Peyer's patch (tissue), 4 donors: ENCODE results near the gene PIK3R3.

Experiments
- POLR2A ChIP-seq, 2 donors: fragments of 450-650 bp; IDR thresholded peaks; one replicate each; pipeline ENCODE4 v1.5.1; 2017; ENCODE audit warnings: antibody characterized with exemption in 2 of 2, mild to moderate bottlenecking in 2 of 2, moderate library complexity in 2 of 2
- TF ChIP-seq, protein P1 (sequence below), 6 experiments: fragments of 450-650 bp in 4 of 6; fragments of 200-600 bp in 2 of 6; sonication (generic) in 1 of 6; IDR thresholded peaks; one replicate each; pipeline ENCODE4 v1.5.1; 2017 to 2019; ENCODE audit warnings: antibody characterized with exemption in 6 of 6, mild to moderate bottlenecking in 3 of 6, moderate library complexity in 1 of 6

DNA sequence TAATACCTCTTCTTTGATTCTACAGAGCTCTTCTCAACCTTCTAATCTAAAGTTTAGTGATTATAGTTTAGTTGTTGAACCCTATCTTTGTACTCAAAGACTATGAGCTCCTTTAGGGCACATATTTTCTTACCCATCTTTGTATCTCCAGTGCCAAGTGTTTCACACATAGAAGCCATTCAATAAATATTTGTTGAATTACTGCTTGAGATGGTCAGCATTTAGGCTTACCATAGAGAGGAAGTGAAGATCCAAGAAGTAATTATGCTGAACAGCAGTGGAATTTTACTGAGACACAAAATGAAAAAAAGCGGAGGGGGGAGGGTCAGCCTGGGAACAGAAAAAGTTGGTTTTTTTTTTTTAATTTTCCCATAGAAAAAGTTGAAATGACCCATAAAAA, 21.9 kb downstream of the PIK3R3 start:
- TF ChIP-seq, protein P1, sequence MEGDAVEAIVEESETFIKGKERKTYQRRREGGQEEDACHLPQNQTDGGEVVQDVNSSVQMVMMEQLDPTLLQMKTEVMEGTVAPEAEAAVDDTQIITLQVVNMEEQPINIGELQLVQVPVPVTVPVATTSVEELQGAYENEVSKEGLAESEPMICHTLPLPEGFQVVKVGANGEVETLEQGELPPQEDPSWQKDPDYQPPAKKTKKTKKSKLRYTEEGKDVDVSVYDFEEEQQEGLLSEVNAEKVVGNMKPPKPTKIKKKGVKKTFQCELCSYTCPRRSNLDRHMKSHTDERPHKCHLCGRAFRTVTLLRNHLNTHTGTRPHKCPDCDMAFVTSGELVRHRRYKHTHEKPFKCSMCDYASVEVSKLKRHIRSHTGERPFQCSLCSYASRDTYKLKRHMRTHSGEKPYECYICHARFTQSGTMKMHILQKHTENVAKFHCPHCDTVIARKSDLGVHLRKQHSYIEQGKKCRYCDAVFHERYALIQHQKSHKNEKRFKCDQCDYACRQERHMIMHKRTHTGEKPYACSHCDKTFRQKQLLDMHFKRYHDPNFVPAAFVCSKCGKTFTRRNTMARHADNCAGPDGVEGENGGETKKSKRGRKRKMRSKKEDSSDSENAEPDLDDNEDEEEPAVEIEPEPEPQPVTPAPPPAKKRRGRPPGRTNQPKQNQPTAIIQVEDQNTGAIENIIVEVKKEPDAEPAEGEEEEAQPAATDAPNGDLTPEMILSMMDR (IDR thresholded peaks at IDR 0.05) = no peak
- no peak for TF ChIP-seq POLR2A (IDR thresholded peaks at IDR 0.05)
